ENCODE measurements around the gene PLEKHS1.

GRCh38 chr10:113782367-113782766, 30.9 kb downstream of the PLEKHS1 start:
- TF ChIP-seq CTCF (IDR thresholded peaks at IDR 0.05) (no peak), REST (IDR thresholded peaks at IDR 0.05; ENCODE audit: low read depth, low read length) (no peak), EP300 (IDR thresholded peaks at IDR 0.05; ENCODE audit: borderline replicate concordance in 1 of 2, low read depth in 1 of 2, low read length in 1 of 2) (no peak), YY1 (IDR thresholded peaks at IDR 0.05; ENCODE audit: low read depth) (no peak), MAX (IDR thresholded peaks at IDR 0.05; ENCODE audit: low read depth) (no peak), USF1 (IDR thresholded peaks at IDR 0.05; ENCODE audit: borderline replicate concordance, low read depth) (no peak)

Measured in SK-N-SH (cell line).